Astrocyte (in vitro differentiated cells and primary cell): ENCODE results near the gene HPN. TPM values are rescaled to one million over a fixed set of nuclear protein-coding genes. Genes with fewer than 3 reads are reported as not detected.

Experiments used
- DNase-seq: peaks from one replicate; pipeline ENCODE4 v3.0.0-alpha.2; 2010; ENCODE audit warnings: low read depth
- FAIRE-seq: peaks from 2 replicates; lab custom pipeline; 2011; peaks lifted over from hg19 to GRCh38; lab: Jason Lieb, UNC
- H2AFZ ChIP-seq: 2 replicates; pipeline ENCODE4 v1.6.0; 2012; ENCODE audit warnings: low read depth, low read length, inconsistent platforms
- H3K27ac ChIP-seq: 2 replicates; pipeline ENCODE4 v1.5.1; 2011; ENCODE audit warnings: low read depth, low read length, inconsistent platforms
- H3K27me3 ChIP-seq: 2 replicates; pipeline ENCODE4 v1.6.0; 2011; ENCODE audit warnings: low read length, inconsistent platforms; ENCODE audit not compliant: insufficient read depth
- H3K36me3 ChIP-seq: 2 replicates; pipeline ENCODE4 v1.5.1; 2011; ENCODE audit warnings: low read length, inconsistent platforms; ENCODE audit not compliant: insufficient read depth
- H3K4me1 ChIP-seq: 2 replicates; pipeline ENCODE4 v1.5.1; 2011; ENCODE audit warnings: low read length, inconsistent platforms; ENCODE audit not compliant: insufficient read depth
- H3K4me2 ChIP-seq: 2 replicates; pipeline ENCODE4 v1.6.0; 2012; ENCODE audit warnings: low read length, inconsistent platforms
- H3K4me3 ChIP-seq: 2 replicates; pipeline ENCODE4 v1.5.1; 2011; ENCODE audit warnings: low read depth, mild to moderate bottlenecking, low read length, inconsistent platforms; ENCODE audit not compliant: insufficient read depth
- H3K79me2 ChIP-seq: 2 replicates; pipeline ENCODE4 v1.6.0; 2012; ENCODE audit warnings: mild to moderate bottlenecking, low read length, inconsistent platforms; ENCODE audit not compliant: insufficient read depth
- H3K9ac ChIP-seq: 2 replicates; pipeline ENCODE4 v1.6.0; 2012; ENCODE audit warnings: mild to moderate bottlenecking, low read length, inconsistent platforms
- H3K9me3 ChIP-seq: 2 replicates; pipeline ENCODE4 v1.5.1; 2012; ENCODE audit warnings: low read depth, mild to moderate bottlenecking, low read length, inconsistent platforms; ENCODE audit not compliant: insufficient read depth
- H4K20me1 ChIP-seq: 2 replicates; pipeline ENCODE4 v1.6.0; 2012; ENCODE audit warnings: low read length, inconsistent platforms; ENCODE audit not compliant: insufficient read depth
- H3K27ac Mint-ChIP-seq: one replicate; pipeline ENCODE4 v1.8.0; 2021; ENCODE audit warnings: mild to moderate bottlenecking, mixed read lengths; ENCODE audit not compliant: unreplicated experiment
- H3K27me3 Mint-ChIP-seq: one replicate; pipeline ENCODE4 v1.8.0; 2021; ENCODE audit warnings: low read depth, mixed read lengths; ENCODE audit not compliant: unreplicated experiment
- H3K36me3 Mint-ChIP-seq: one replicate; pipeline ENCODE4 v1.8.0; 2021; ENCODE audit warnings: low read depth, mixed read lengths; ENCODE audit not compliant: unreplicated experiment
- H3K4me1 Mint-ChIP-seq: one replicate; pipeline ENCODE4 v1.8.0; 2021; ENCODE audit warnings: low read depth, mixed read lengths; ENCODE audit not compliant: unreplicated experiment
- H3K4me3 Mint-ChIP-seq: one replicate; pipeline ENCODE4 v1.8.0; 2021; ENCODE audit warnings: mild to moderate bottlenecking, moderate library complexity, mixed read lengths; ENCODE audit not compliant: unreplicated experiment
- H3K9me3 Mint-ChIP-seq: one replicate; pipeline ENCODE4 v1.8.0; 2021; ENCODE audit warnings: mild to moderate bottlenecking, mixed read lengths; ENCODE audit not compliant: unreplicated experiment
- CTCF ChIP-seq: IDR thresholded peaks from 2 replicates; pipeline ENCODE4 v1.5.1; 2011; ENCODE audit warnings: low read depth, mild to moderate bottlenecking, inconsistent platforms, low read length, moderate library complexity; ENCODE audit not compliant: insufficient read depth
- EZH2 ChIP-seq: IDR thresholded peaks from 2 replicates; pipeline ENCODE4 v1.6.1; 2012; ENCODE audit warnings: mild to moderate bottlenecking, low read length, inconsistent platforms; ENCODE audit not compliant: insufficient read depth
- total RNA-seq: library from RNA; stranded (reverse); gene quantifications from 2 replicates; pipeline ENCODE4 v1.2.1, GENCODE V29; 2021

Gene HPN
- total RNA-seq, 1 donor from 2014 or later, result 0.73 TPM

DNA sequence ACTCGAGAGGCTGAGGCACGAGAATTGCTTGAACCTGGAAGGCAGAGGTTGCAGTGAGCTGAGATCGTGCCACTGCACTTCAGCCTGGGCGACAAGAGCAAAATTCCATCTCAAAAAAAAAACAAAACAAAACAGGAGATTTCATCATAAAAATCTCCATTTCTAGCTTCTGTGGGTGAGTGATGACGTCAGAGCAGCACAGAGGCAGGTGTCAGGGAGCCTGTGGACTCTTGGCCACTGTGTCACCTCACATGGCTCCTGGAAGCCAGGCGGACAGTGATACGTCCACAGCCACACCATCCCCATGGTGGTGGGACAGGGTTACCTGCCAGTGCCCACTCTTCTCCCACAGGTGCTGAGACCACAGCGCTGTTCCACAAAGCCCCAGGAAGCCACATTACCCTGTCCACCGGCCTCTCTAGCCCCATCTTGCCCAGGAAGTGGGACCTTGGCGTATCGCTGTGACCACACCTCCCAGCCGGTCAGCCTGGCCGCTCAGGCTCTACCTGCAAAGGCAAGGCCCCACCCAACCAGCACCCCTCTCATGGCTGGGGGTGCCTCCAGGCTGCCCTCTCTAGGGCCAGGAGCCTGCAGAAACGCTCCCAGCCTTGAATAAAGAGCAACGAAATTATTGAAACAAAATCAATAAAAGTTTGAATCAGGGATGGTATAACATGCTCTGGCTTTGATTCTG, 71.6 kb downstream of the HPN start:
- peaks cover 4% of the 10 kb centered on the region for H3K9me3 Mint-ChIP-seq
- H3K4me2 ChIP-seq, result no peak overlapping the region
- H3K4me3 Mint-ChIP-seq, result no peak overlapping the region
- H3K27me3 Mint-ChIP-seq, result peaks cover 22% of the 10 kb centered on the region
- H3K4me1 Mint-ChIP-seq, result peaks cover 1% of the 10 kb centered on the region
- DNase-seq, result no peak
- H3K79me2 ChIP-seq, result no peaks in the 10 kb centered on the region
- no peak overlapping the region for H3K9ac ChIP-seq
- no peak overlapping the region for H3K27ac Mint-ChIP-seq
- no peaks in the 10 kb centered on the region for H3K36me3 Mint-ChIP-seq
- H3K27ac ChIP-seq, result no peak overlapping the region
- TF ChIP-seq CTCF (no peak), EZH2 (no peak)
- H3K27me3 ChIP-seq, result no peaks in the 10 kb centered on the region
- H4K20me1 ChIP-seq, result no peaks in the 10 kb centered on the region
- FAIRE-seq, result no peak
- H3K9me3 ChIP-seq, result no peaks in the 10 kb centered on the region
- no peak overlapping the region for H2AFZ ChIP-seq
- H3K4me3 ChIP-seq, result no peak overlapping the region
- H3K36me3 ChIP-seq, result no peaks in the 10 kb centered on the region
- no peaks in the 10 kb centered on the region for H3K4me1 ChIP-seq

GRCh38 chr19:35114353-35115176, 73.0 kb downstream of the HPN start:
- FAIRE-seq (no peak), DNase-seq (no peak)
- H3K79me2 ChIP-seq, result no peaks in the 10 kb centered on the region
- Mint-ChIP-seq H3K4me3 (no peak overlapping the region), H3K27ac (peak overlapping the region; percentile 72), H3K9me3 (peaks cover 2% of the 10 kb centered on the region), H3K27me3 (peaks cover 22% of the 10 kb centered on the region), H3K36me3 (no peaks in the 10 kb centered on the region), H3K4me1 (peaks cover 1% of the 10 kb centered on the region)
- peak overlapping the region; percentile 53 for H3K4me2 ChIP-seq
- TF ChIP-seq EZH2, result no peak
- peak; percentile 87 for TF ChIP-seq CTCF
- H3K27me3 ChIP-seq, result no peaks in the 10 kb centered on the region
- H4K20me1 ChIP-seq, result no peaks in the 10 kb centered on the region
- H2AFZ ChIP-seq, result no peak overlapping the region
- H3K9me3 ChIP-seq, result no peaks in the 10 kb centered on the region
- H3K4me3 ChIP-seq, result no peak overlapping the region
- no peaks in the 10 kb centered on the region for H3K4me1 ChIP-seq
- H3K27ac ChIP-seq, result no peak overlapping the region
- no peak overlapping the region for H3K9ac ChIP-seq
- no peaks in the 10 kb centered on the region for H3K36me3 ChIP-seq
